ENCODE data around the gene DNAJC28.

The DNAJC28 gene

DNA sequence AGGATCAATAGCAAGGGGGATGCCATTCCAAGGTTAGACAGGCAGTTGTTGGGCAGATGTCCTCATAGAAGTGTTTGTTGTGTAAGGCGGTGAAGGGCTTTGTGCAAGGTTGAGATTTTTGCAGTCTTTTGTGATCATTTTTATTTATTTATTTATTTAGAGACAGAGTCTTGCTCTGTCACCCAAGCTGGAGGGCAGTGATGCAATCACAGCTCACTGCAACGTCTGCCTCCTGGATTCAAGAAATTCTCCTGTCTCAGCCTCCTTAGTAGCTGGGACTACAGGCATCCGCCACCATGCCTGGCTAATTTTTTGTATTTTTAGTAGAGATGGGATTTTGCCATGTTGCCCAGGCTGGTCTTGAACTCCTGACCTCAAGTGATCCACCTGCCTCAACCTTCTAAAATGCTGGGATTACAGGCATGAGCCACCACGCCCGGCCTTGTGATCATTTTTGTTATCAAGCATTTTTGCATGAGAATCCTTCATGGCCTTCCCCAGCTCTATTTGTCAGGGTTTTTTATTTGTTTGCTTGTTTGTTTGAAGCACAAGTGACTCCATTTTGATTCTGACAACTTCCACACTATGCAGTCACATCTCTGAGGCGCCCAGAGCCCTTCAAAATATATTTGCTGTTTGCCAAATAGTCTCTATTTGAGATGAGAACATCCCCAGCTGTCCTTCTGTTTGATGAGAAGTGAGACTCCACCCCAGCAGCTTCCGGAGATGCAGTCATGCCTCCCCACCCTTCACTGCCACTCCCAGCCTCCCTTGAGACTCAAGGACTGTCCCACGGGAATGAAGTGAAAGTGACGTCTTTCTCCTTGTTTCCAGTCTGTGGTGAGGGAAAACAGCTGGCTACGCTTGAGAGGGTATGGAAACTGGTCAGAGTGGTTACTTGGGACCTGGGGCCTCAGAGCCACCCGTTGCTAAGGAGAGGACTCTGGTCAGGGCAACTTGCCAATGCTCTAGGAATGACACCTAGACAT lies 49.7 kb downstream of the DNAJC28 start:
- no peak for DNase-seq

More for the DNA sequence above, 49.7 kb downstream of the DNAJC28 start:
- intact Hi-C loops (cut with DNase I) = loop anchor here (10.0 kb wide), 1 partner anchor 607 kb away; no protein-coding TSS in a partner anchor
